22Rv1 (cell line): ENCODE data around the gene HEATR5B.

Experiments
- ZFX ChIP-seq: fragments of 450-650 bp; IDR thresholded peaks from 2 replicates; pipeline ENCODE4 v1.6.1; 2017; ENCODE audit warnings: antibody characterized with exemption, borderline replicate concordance
- TF ChIP-seq, protein P1 (sequence below): fragments of 450-650 bp; IDR thresholded peaks from 2 replicates; pipeline ENCODE4 v1.5.1; 2017; ENCODE audit warnings: mild to moderate bottlenecking

DNA sequence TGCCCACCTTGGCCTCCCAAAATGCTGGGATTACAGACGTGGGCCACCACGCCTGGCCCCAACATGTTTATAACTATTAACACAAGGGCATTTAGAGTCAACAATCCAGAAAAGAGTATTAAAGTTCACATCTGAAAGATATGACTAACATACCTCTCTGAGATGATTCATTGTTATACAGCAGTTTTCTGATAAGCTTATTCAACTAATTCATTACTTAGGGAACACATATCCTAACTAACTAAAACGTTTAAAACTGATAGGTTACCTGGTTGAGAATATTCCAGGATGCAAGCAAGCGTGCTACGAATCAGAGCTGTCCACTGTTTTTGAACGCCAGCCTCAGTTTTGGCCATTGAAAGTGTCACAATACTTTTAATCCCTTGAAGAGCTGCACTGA is 83.9 kb downstream of the HEATR5B start:
- TF ChIP-seq, protein P1, sequence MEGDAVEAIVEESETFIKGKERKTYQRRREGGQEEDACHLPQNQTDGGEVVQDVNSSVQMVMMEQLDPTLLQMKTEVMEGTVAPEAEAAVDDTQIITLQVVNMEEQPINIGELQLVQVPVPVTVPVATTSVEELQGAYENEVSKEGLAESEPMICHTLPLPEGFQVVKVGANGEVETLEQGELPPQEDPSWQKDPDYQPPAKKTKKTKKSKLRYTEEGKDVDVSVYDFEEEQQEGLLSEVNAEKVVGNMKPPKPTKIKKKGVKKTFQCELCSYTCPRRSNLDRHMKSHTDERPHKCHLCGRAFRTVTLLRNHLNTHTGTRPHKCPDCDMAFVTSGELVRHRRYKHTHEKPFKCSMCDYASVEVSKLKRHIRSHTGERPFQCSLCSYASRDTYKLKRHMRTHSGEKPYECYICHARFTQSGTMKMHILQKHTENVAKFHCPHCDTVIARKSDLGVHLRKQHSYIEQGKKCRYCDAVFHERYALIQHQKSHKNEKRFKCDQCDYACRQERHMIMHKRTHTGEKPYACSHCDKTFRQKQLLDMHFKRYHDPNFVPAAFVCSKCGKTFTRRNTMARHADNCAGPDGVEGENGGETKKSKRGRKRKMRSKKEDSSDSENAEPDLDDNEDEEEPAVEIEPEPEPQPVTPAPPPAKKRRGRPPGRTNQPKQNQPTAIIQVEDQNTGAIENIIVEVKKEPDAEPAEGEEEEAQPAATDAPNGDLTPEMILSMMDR: no peak
- TF ChIP-seq ZFX: no peak
